HepG2 (cell line): Measurements from ENCODE around the gene RNASE8. TPM values are rescaled to one million over a fixed set of nuclear protein-coding genes. Genes with fewer than 3 reads are reported as not detected.

Experiments used
- BATF2 ChIP-seq: sonication (generic); formaldehyde crosslinking; IDR thresholded peaks from 2 replicates; pipeline ENCODE4 v1.8.0; 2022; ENCODE audit warnings: mild to moderate bottlenecking, missing genetic modification reagents, moderate library complexity
- ISL2 ChIP-seq: sonication (generic); formaldehyde crosslinking; IDR thresholded peaks from 2 replicates; pipeline ENCODE4 v1.5.0; 2020; ENCODE audit warnings: missing genetic modification reagents
- KIAA2018 ChIP-seq: sonication (generic); formaldehyde crosslinking; IDR thresholded peaks from 2 replicates; pipeline ENCODE4 v1.5.0; 2020; ENCODE audit warnings: mild to moderate bottlenecking, missing genetic modification reagents, borderline replicate concordance
- SIX1 ChIP-seq: sonication (generic); formaldehyde crosslinking; IDR thresholded peaks from 2 replicates; pipeline ENCODE4 v1.4.0; 2020; ENCODE audit warnings: missing genetic modification reagents, borderline replicate concordance
- SMARCC2 ChIP-seq: fragments of 450-650 bp; IDR thresholded peaks from 2 replicates; pipeline ENCODE4 v1.6.1; 2017; ENCODE audit warnings: antibody characterized with exemption, mild to moderate bottlenecking
- THAP8 ChIP-seq: sonication (generic); formaldehyde crosslinking; IDR thresholded peaks from 2 replicates; pipeline ENCODE4 v1.5.1; 2020; ENCODE audit warnings: missing genetic modification reagents, mild to moderate bottlenecking, borderline replicate concordance
- ZBTB14 ChIP-seq: sonication (generic); formaldehyde crosslinking; IDR thresholded peaks from 2 replicates; pipeline ENCODE4 v1.4.0; 2020; ENCODE audit warnings: missing genetic modification reagents
- ZNF10 ChIP-seq: sonication (generic); formaldehyde crosslinking; IDR thresholded peaks from 2 replicates; pipeline ENCODE4 v1.4.0; 2020; ENCODE audit warnings: mild to moderate bottlenecking, low read depth, missing genetic modification reagents, borderline replicate concordance
- ZNF230 ChIP-seq: sonication (generic); formaldehyde crosslinking; IDR thresholded peaks from 2 replicates; pipeline ENCODE4 v1.4.0; 2020; ENCODE audit warnings: mild to moderate bottlenecking, missing genetic modification reagents
- ZNF296 ChIP-seq: sonication (generic); formaldehyde crosslinking; conservative IDR thresholded peaks from 2 replicates; pipeline ENCODE4 v1.5.0; 2020; ENCODE audit warnings: mild to moderate bottlenecking, missing genetic modification reagents
- ZNF326 ChIP-seq: sonication (generic); formaldehyde crosslinking; IDR thresholded peaks from 2 replicates; pipeline ENCODE4 v1.4.0; 2020; ENCODE audit warnings: missing genetic modification reagents, borderline replicate concordance
- ZNF350 ChIP-seq: sonication (generic); formaldehyde crosslinking; IDR thresholded peaks from 2 replicates; pipeline ENCODE4 v1.4.0; 2020; ENCODE audit warnings: mild to moderate bottlenecking, low read depth, missing genetic modification reagents, borderline replicate concordance
- ZNF614 ChIP-seq: IDR thresholded peaks from 2 replicates; pipeline ENCODE4 v1.6.1; 2018; ENCODE audit warnings: missing biosample characterization, missing genetic modification reagents, inconsistent platforms, borderline replicate concordance
- ZNF639 ChIP-seq: conservative IDR thresholded peaks from 2 replicates; pipeline ENCODE4 v1.6.1; 2018; ENCODE audit warnings: missing genetic modification reagents
- ZNF772 ChIP-seq: sonication (generic); formaldehyde crosslinking; IDR thresholded peaks from 2 replicates; pipeline ENCODE4 v1.5.0; 2020; ENCODE audit warnings: mild to moderate bottlenecking, missing genetic modification reagents
- ZSCAN22 ChIP-seq: sonication (generic); formaldehyde crosslinking; IDR thresholded peaks from 2 replicates; pipeline ENCODE4 v1.4.0; 2020; ENCODE audit warnings: mild to moderate bottlenecking, missing genetic modification reagents
- polyA plus RNA-seq, 8 experiments: library from polyadenylated mRNA; depleted of rRNA in 3 of 8; stranded (reverse) in 7 of 8; unstranded in 1 of 8; fragments of >200 nt; fragmentation: Illumina TruSeq in 4 of 8; extraction: Trizol in 4 of 8; gene quantifications; 2 replicates each; pipeline versions ENCODE4 v1.2.1 to v1.2.3, GENCODE V29; 2011 to 2016; ENCODE audit warnings: low read depth in 4 of 8, missing spikeins in 1 of 8, mixed read lengths in 1 of 8; ENCODE audit not compliant: insufficient read depth in 1 of 8
- total RNA-seq, 5 experiments: library from RNA; depleted of rRNA; stranded (reverse); fragments of >200 nt; fragmentation: Illumina TruSeq; extraction: Trizol; gene quantifications; 2 replicates each; pipeline ENCODE4 v1.2.3, GENCODE V29; 2016; ENCODE audit warnings: low read depth in 1 of 5

RNASE8 gene
- total and polyA plus RNA-seq, 2 of the 13 experiments (the other 11 are each of a cell fraction or from before 2014, with no cell fraction given), result not detected

GRCh38 chr14:21053184-21054122, 4.2 kb upstream of the RNASE8 start (continued):
- no peak for TF ChIP-seq BATF2 (CRISPR knock-in tag)
- peak; percentile 7; the same call in 1 of the 2 replicates for TF ChIP-seq ZNF772 (CRISPR knock-in tag)
- TF ChIP-seq ZBTB14 (CRISPR knock-in tag), result no peak
- no peak for TF ChIP-seq SMARCC2
- TF ChIP-seq ZNF326, result no peak
- no peak for TF ChIP-seq ZNF296 (CRISPR knock-in tag)
- TF ChIP-seq THAP8 (CRISPR knock-in tag), result no peak
- no peak for TF ChIP-seq ZNF614
- no peak for TF ChIP-seq ZNF639
- no peak for TF ChIP-seq SIX1 (CRISPR knock-in tag)
- TF ChIP-seq ISL2 (CRISPR knock-in tag), result peak; percentile 45; the same call in 1 of the 2 replicates
- TF ChIP-seq ZNF230 (CRISPR knock-in tag), result 0 out of 2 replicates have a peak, but pooled peaks have one; percentile 40
- no peak for TF ChIP-seq ZSCAN22 (CRISPR knock-in tag)
- no peak for TF ChIP-seq ZNF10 (CRISPR knock-in tag)
- TF ChIP-seq KIAA2018 (CRISPR knock-in tag), result no peak
- no peak for TF ChIP-seq ZNF350 (CRISPR knock-in tag)
